HEK293 (cell line): ENCODE data around the gene EVL.

Experiments used
- CTCF ChIA-PET: fragments of 350-600 bp; formaldehyde crosslinking; extraction: SDS; loops from one replicate; lab custom pipeline; 2021; ENCODE audit warnings: antibody characterized with exemption; lab: Yijun Ruan, JAX
- POLR2A ChIA-PET: fragments of 300-600 bp; formaldehyde crosslinking; extraction: SDS; loops from one replicate; lab custom pipeline; 2020; ENCODE audit warnings: antibody characterized with exemption, inconsistent platforms; lab: Yijun Ruan, JAX
- H3K27ac ChIP-seq: fragments of 200-500 bp; sonication (Bioruptor generic); 2 replicates; pipeline ENCODE4 v1.5.1; 2014; ENCODE audit warnings: low read depth, low read length, control low read depth, inconsistent platforms; ENCODE audit errors: extremely low read depth
- H3K36me3 ChIP-seq, 2 experiments: fragments of 200-500 bp in 1 of 2; sonication (Bioruptor generic) in 1 of 2; 1 replicate in 1 of 2; 2 replicates in 1 of 2; pipeline ENCODE4 v1.5.1; 2014 to 2017; ENCODE audit warnings: inconsistent platforms in 2 of 2, low read length in 2 of 2; ENCODE audit not compliant: control insufficient read depth in 2 of 2, insufficient read depth in 1 of 2
- H3K4me1 ChIP-seq: fragments of 200-500 bp; sonication (Bioruptor generic); 2 replicates; pipeline ENCODE4 v1.5.1; 2014; ENCODE audit warnings: mild to moderate bottlenecking, low read length, inconsistent platforms; ENCODE audit not compliant: control insufficient read depth, insufficient read depth
- H3K4me3 ChIP-seq: 2 replicates; pipeline ENCODE4 v1.5.1; 2011; ENCODE audit warnings: low read depth, mild to moderate bottlenecking, control low read depth, low read length, moderate library complexity
- H3K9me3 ChIP-seq: fragments of 200-500 bp; sonication (Bioruptor generic); 2 replicates; pipeline ENCODE4 v1.5.1; 2014; ENCODE audit warnings: low read depth, low read length, inconsistent platforms; ENCODE audit not compliant: control insufficient read depth, insufficient read depth
- GLIS2 ChIP-seq: fragments of 450-650 bp; formaldehyde crosslinking; IDR thresholded peaks from 2 replicates; pipeline ENCODE4 v1.5.1; 2016; ENCODE audit warnings: missing biosample characterization, missing genetic modification characterization
- OSR2 ChIP-seq: fragments of 450-650 bp; formaldehyde crosslinking; IDR thresholded peaks from 2 replicates; pipeline ENCODE4 v1.5.1; 2016; ENCODE audit warnings: missing biosample characterization, missing genetic modification characterization
- ZBTB48 ChIP-seq: fragments of 450-650 bp; formaldehyde crosslinking; IDR thresholded peaks from 2 replicates; pipeline ENCODE4 v1.5.1; 2016; ENCODE audit warnings: missing biosample characterization, missing genetic modification characterization
- ZEB2 ChIP-seq: fragments of 450-650 bp; formaldehyde crosslinking; IDR thresholded peaks from 2 replicates; pipeline ENCODE4 v1.5.1; 2016; ENCODE audit warnings: missing biosample characterization, missing genetic modification characterization
- ZFP3 ChIP-seq: fragments of 450-650 bp; formaldehyde crosslinking; IDR thresholded peaks from 2 replicates; pipeline ENCODE4 v1.5.1; 2016; ENCODE audit warnings: low read depth, missing biosample characterization, missing genetic modification characterization
- ZNF10 ChIP-seq: fragments of 450-650 bp; formaldehyde crosslinking; IDR thresholded peaks from 2 replicates; pipeline ENCODE4 v1.5.1; 2017; ENCODE audit warnings: missing biosample characterization, missing genetic modification characterization
- ZNF132 ChIP-seq: fragments of 450-650 bp; formaldehyde crosslinking; IDR thresholded peaks from 2 replicates; pipeline ENCODE4 v1.5.1; 2017; ENCODE audit warnings: missing biosample characterization, missing genetic modification characterization, borderline replicate concordance
- ZNF155 ChIP-seq: fragments of 450-650 bp; formaldehyde crosslinking; IDR thresholded peaks from 2 replicates; pipeline ENCODE4 v1.5.1; 2016; ENCODE audit warnings: missing biosample characterization, missing genetic modification characterization
- ZNF16 ChIP-seq: fragments of 450-650 bp; formaldehyde crosslinking; IDR thresholded peaks from 2 replicates; pipeline ENCODE4 v1.5.1; 2016; ENCODE audit warnings: low read depth, missing biosample characterization, missing genetic modification characterization
- ZNF169 ChIP-seq: fragments of 450-650 bp; formaldehyde crosslinking; IDR thresholded peaks from 2 replicates; pipeline ENCODE4 v1.5.1; 2016; ENCODE audit warnings: missing biosample characterization, missing genetic modification characterization
- ZNF175 ChIP-seq: fragments of 450-650 bp; formaldehyde crosslinking; IDR thresholded peaks from 2 replicates; pipeline ENCODE4 v1.5.1; 2016; ENCODE audit warnings: missing biosample characterization, missing genetic modification characterization
- ZNF302 ChIP-seq: fragments of 450-650 bp; formaldehyde crosslinking; IDR thresholded peaks from 2 replicates; pipeline ENCODE4 v1.5.1; 2016; ENCODE audit warnings: missing biosample characterization, missing genetic modification characterization, low read depth
- ZNF311 ChIP-seq: fragments of 450-650 bp; formaldehyde crosslinking; IDR thresholded peaks from 2 replicates; pipeline ENCODE4 v1.5.1; 2017; ENCODE audit warnings: missing biosample characterization, missing genetic modification characterization, borderline replicate concordance
- ZNF394 ChIP-seq: fragments of 450-650 bp; formaldehyde crosslinking; IDR thresholded peaks from 2 replicates; pipeline ENCODE4 v1.5.1; 2016; ENCODE audit warnings: missing biosample characterization, missing genetic modification characterization, mild to moderate bottlenecking, moderate library complexity, borderline replicate concordance
- ZNF473 ChIP-seq: fragments of 450-650 bp; formaldehyde crosslinking; IDR thresholded peaks from 2 replicates; pipeline ENCODE4 v1.5.1; 2017; ENCODE audit warnings: missing biosample characterization, missing genetic modification characterization
- ZNF510 ChIP-seq: fragments of 450-650 bp; formaldehyde crosslinking; IDR thresholded peaks from 2 replicates; pipeline ENCODE4 v1.5.1; 2018; ENCODE audit warnings: mild to moderate bottlenecking, missing genetic modification characterization, missing biosample characterization; ENCODE audit not compliant: insufficient replicate concordance
- ZNF555 ChIP-seq: fragments of 450-650 bp; formaldehyde crosslinking; conservative IDR thresholded peaks from 2 replicates; pipeline ENCODE4 v1.5.1; 2017; ENCODE audit warnings: missing biosample characterization, mild to moderate bottlenecking, missing genetic modification characterization, inconsistent platforms
- ZNF596 ChIP-seq: fragments of 450-650 bp; IDR thresholded peaks from 2 replicates; pipeline ENCODE4 v1.5.0; 2018; ENCODE audit warnings: missing biosample characterization, mild to moderate bottlenecking, missing genetic modification characterization, moderate library complexity
- ZNF664 ChIP-seq: fragments of 450-650 bp; formaldehyde crosslinking; IDR thresholded peaks from 2 replicates; pipeline ENCODE4 v1.5.1; 2016; ENCODE audit warnings: missing biosample characterization, missing genetic modification characterization
- ZNF791 ChIP-seq: fragments of 450-650 bp; formaldehyde crosslinking; IDR thresholded peaks from 2 replicates; pipeline ENCODE4 v1.5.1; 2016; ENCODE audit warnings: missing biosample characterization, missing genetic modification characterization
- TF ChIP-seq, protein P1 (sequence below): fragments of 450-650 bp; formaldehyde crosslinking; IDR thresholded peaks from 2 replicates; pipeline ENCODE4 v1.5.1; 2016; ENCODE audit warnings: missing biosample characterization, missing genetic modification characterization, borderline replicate concordance
- TF ChIP-seq, protein P2 (sequence below): fragments of 450-650 bp; formaldehyde crosslinking; IDR thresholded peaks from 2 replicates; pipeline ENCODE4 v1.5.1; 2017; ENCODE audit warnings: missing biosample characterization, missing genetic modification characterization
- TF ChIP-seq, protein P3 (sequence below): fragments of 450-650 bp; formaldehyde crosslinking; IDR thresholded peaks from 2 replicates; pipeline ENCODE4 v1.5.1; 2016; ENCODE audit warnings: missing biosample characterization, missing genetic modification characterization
- TF ChIP-seq, protein P4 (sequence below): fragments of 450-650 bp; formaldehyde crosslinking; IDR thresholded peaks from 2 replicates; pipeline ENCODE4 v1.5.1; 2016; ENCODE audit warnings: missing biosample characterization, missing genetic modification characterization

The EVL gene

DNA sequence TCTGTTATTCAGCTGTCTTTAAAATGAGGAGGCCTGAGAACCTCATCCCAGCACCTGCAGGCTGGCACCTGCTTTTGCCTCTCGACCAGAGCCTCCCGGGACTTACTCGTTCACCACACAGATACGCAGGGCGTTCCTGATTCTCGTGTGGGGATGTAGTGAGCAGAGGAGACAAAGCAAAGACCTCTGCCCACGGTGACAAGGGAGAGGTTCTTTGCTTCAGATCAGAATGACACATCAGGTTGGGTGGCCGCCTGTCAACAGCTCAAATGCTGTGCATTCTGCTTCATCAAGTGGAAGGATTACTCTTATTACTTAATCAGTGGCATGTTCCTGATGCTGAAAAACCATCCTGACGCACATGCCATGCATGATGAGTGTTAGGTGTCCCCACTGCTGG lies 69.9 kb downstream of the EVL start (continued):
- TF ChIP-seq, protein P1, sequence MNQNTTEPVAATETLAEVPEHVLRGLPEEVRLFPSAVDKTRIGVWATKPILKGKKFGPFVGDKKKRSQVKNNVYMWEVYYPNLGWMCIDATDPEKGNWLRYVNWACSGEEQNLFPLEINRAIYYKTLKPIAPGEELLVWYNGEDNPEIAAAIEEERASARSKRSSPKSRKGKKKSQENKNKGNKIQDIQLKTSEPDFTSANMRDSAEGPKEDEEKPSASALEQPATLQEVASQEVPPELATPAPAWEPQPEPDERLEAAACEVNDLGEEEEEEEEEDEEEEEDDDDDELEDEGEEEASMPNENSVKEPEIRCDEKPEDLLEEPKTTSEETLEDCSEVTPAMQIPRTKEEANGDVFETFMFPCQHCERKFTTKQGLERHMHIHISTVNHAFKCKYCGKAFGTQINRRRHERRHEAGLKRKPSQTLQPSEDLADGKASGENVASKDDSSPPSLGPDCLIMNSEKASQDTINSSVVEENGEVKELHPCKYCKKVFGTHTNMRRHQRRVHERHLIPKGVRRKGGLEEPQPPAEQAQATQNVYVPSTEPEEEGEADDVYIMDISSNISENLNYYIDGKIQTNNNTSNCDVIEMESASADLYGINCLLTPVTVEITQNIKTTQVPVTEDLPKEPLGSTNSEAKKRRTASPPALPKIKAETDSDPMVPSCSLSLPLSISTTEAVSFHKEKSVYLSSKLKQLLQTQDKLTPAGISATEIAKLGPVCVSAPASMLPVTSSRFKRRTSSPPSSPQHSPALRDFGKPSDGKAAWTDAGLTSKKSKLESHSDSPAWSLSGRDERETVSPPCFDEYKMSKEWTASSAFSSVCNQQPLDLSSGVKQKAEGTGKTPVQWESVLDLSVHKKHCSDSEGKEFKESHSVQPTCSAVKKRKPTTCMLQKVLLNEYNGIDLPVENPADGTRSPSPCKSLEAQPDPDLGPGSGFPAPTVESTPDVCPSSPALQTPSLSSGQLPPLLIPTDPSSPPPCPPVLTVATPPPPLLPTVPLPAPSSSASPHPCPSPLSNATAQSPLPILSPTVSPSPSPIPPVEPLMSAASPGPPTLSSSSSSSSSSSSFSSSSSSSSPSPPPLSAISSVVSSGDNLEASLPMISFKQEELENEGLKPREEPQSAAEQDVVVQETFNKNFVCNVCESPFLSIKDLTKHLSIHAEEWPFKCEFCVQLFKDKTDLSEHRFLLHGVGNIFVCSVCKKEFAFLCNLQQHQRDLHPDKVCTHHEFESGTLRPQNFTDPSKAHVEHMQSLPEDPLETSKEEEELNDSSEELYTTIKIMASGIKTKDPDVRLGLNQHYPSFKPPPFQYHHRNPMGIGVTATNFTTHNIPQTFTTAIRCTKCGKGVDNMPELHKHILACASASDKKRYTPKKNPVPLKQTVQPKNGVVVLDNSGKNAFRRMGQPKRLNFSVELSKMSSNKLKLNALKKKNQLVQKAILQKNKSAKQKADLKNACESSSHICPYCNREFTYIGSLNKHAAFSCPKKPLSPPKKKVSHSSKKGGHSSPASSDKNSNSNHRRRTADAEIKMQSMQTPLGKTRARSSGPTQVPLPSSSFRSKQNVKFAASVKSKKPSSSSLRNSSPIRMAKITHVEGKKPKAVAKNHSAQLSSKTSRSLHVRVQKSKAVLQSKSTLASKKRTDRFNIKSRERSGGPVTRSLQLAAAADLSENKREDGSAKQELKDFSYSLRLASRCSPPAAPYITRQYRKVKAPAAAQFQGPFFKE (tag by site-specific recombination): no peak
- no peak for TF ChIP-seq ZNF510 (tag by site-specific recombination)
- TF ChIP-seq ZNF155 (tag by site-specific recombination): no peak
- no peak for TF ChIP-seq ZNF169
- no peak for TF ChIP-seq ZNF664 (tag by site-specific recombination)
- TF ChIP-seq, all 188 proteins: peak for 0

DNA sequence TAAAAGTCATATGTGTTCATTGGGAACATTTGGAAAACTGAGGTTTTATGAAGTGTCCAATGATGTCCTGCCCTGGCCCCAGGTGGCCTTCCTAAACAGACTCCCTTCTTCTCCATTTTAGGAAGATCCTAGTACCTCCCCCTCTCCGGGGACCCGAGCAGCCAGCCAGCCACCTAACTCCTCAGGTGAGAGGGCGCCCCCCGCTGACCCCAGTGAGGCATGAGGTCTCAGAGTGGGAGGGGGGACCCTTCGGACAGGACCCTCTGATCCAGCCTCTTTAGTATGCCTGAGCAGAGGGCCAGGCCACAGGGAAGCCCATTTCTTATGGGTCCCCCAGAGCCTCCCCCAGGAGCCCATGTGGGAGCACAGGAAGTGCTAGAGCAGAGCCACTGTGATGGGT lies 70.6 kb downstream of the EVL start:
- no peaks in the 10 kb centered on the region for H3K9me3 ChIP-seq
- peaks cover 0 to 55% of the 10 kb centered on the region in 2 experiments; a peak in 2 of 3 replicates for H3K36me3 ChIP-seq
- POLR2A ChIA-PET: no interaction called here
- no peak overlapping the region for H3K4me3 ChIP-seq
- no peaks in the 10 kb centered on the region for H3K4me1 ChIP-seq
- TF ChIP-seq ZNF10 (no peak), ZNF791 (tag by site-specific recombination) (no peak), ZNF16 (tag by site-specific recombination) (no peak), ZNF302 (tag by site-specific recombination) (no peak), ZNF132 (no peak), ZBTB48 (no peak), OSR2 (tag by site-specific recombination) (no peak), ZNF311 (tag by site-specific recombination) (no peak), ZNF473 (tag by site-specific recombination) (no peak), ZEB2 (tag by site-specific recombination) (no peak), ZNF555 (no peak), ZNF394 (tag by site-specific recombination) (no peak), ZNF596 (tag by site-specific recombination) (no peak), ZFP3 (tag by site-specific recombination) (no peak), ZNF175 (no peak), GLIS2 (no peak)
- TF ChIP-seq, protein P2, sequence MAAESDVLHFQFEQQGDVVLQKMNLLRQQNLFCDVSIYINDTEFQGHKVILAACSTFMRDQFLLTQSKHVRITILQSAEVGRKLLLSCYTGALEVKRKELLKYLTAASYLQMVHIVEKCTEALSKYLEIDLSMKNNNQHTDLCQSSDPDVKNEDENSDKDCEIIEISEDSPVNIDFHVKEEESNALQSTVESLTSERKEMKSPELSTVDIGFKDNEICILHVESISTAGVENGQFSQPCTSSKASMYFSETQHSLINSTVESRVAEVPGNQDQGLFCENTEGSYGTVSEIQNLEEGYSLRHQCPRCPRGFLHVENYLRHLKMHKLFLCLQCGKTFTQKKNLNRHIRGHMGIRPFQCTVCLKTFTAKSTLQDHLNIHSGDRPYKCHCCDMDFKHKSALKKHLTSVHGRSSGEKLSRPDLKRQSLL (tag by site-specific recombination): no peak
- TF ChIP-seq, protein P3, sequence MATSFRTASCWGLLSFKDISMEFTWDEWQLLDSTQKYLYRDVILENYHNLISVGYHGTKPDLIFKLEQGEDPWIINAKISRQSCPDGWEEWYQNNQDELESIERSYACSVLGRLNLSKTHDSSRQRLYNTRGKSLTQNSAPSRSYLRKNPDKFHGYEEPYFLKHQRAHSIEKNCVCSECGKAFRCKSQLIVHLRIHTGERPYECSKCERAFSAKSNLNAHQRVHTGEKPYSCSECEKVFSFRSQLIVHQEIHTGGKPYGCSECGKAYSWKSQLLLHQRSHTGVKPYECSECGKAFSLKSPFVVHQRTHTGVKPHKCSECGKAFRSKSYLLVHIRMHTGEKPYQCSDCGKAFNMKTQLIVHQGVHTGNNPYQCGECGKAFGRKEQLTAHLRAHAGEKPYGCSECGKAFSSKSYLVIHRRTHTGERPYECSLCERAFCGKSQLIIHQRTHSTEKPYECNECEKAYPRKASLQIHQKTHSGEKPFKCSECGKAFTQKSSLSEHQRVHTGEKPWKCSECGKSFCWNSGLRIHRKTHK (tag by site-specific recombination): no peak
- TF ChIP-seq, protein P4, sequence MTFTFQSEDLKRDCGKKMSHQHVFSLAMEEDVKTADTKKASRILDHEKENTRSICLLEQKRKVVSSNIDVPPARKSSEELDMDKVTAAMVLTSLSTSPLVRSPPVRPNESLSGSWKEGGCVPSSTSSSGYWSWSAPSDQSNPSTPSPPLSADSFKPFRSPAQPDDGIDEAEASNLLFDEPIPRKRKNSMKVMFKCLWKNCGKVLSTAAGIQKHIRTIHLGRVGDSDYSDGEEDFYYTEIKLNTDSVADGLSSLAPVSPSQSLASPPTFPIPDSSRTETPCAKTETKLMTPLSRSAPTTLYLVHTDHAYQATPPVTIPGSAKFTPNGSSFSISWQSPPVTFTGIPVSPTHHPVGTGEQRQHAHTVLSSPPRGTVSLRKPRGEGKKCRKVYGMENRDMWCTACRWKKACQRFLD (tag by site-specific recombination): no peak
- CTCF ChIA-PET: no interaction called here
- no peak overlapping the region for H3K27ac ChIP-seq
